Activated CD4-positive, alpha-beta T cell treated with anti-CD3 and anti-CD28 coated beads for 36 hours (primary cell): ENCODE measurements around the gene GMPPB. TPM values are rescaled to one million over a fixed set of nuclear protein-coding genes. Genes with fewer than 3 reads are reported as not detected.

Experiments
- ATAC-seq: fragments of 200-7000 bp; cut with Tn5 transposase; one replicate; pipeline ENCODE4 v1.10.0; 2021; ENCODE audit warnings: mild to moderate bottlenecking, moderate library complexity
- CTCF ChIA-PET: fragments of 350-600 bp; sonication (Branson Sonifier 250); formaldehyde crosslinking; loops from one replicate; lab custom pipeline; 2021; ENCODE audit warnings: antibody characterized with exemption; lab: Charles Lee
- POLR2A ChIA-PET: fragments of 350-600 bp; sonication (Branson Sonifier 250); formaldehyde crosslinking; loops from one replicate; lab custom pipeline; 2021; ENCODE audit warnings: antibody characterized with exemption, inconsistent platforms; lab: Charles Lee
- DNase-seq: peaks from one replicate; pipeline ENCODE4 v3.0.0-alpha.2; 2020
- H3K27ac Mint-ChIP-seq: one replicate; pipeline ENCODE4 v1.8.0; 2021; ENCODE audit warnings: mixed read lengths
- H3K27me3 Mint-ChIP-seq: one replicate; pipeline ENCODE4 v1.8.0; 2021; ENCODE audit warnings: mixed read lengths
- H3K36me3 Mint-ChIP-seq: one replicate; pipeline ENCODE4 v1.8.0; 2021; ENCODE audit warnings: low read depth, mixed read lengths
- H3K4me1 Mint-ChIP-seq: one replicate; pipeline ENCODE4 v1.8.0; 2021; ENCODE audit warnings: mixed read lengths
- H3K4me3 Mint-ChIP-seq: one replicate; pipeline ENCODE4 v1.8.0; 2021; ENCODE audit warnings: mild to moderate bottlenecking, moderate library complexity, mixed read lengths
- H3K9me3 Mint-ChIP-seq: one replicate; pipeline ENCODE4 v1.8.0; 2021; ENCODE audit warnings: low read depth, mixed read lengths
- intact Hi-C, 2 experiments: fragments of 100-400 bp; cut with DNase I in 1 of 2; cut with micrococcal nuclease in 1 of 2; formaldehyde crosslinking; loops; one replicate each; pipeline versions ENCODE4 v1.14.2 to v1.15.1; 2022 to 2024; cut with DNase I, micrococcal nuclease
- total RNA-seq, 2 experiments: library from RNA; stranded (reverse); gene quantifications; one replicate each; pipeline ENCODE4 v1.2.3, GENCODE V29; 2021

Gene GMPPB
- total RNA-seq, 2 experiments from 2014 or later = 21.0 to 32.1 TPM

DNA sequence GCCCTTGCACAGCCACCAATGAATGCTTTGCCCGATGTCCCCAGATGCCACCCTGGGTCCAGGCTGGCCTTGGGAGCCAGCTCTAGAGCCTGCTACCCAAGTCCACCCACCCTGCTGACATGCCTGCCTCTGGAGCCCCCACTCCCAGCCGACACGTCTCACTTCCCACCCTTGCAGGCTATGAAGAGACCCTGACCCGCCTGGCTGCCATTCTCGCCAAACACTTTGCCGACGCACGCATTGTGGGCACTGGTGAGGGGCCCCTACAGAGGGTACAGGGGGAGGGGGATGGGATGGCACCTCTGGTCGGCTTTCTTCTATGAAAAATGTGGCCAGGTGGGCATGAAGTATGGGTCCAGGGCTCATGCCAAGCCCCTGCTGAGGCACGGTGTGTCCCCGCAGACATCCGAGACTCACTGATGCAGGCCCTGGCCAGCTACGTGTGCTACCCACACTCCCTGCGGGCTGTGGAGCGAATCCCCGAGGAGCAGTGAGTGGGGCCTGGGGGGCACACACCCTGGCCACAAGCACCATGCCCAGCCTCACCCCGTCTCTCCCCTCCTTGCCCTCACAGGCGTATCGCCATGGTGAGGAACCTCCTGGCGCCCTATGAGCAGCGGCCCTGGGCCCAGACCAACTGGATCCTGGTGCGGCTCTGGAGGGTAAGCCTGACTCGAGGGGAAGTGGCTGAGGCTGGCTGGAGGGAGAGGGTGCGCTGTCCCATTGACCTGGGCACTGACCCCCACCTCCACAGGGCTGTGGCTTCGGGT is 10.2 kb downstream of the GMPPB start:
- intact Hi-C loops = no loop called here

DNA sequence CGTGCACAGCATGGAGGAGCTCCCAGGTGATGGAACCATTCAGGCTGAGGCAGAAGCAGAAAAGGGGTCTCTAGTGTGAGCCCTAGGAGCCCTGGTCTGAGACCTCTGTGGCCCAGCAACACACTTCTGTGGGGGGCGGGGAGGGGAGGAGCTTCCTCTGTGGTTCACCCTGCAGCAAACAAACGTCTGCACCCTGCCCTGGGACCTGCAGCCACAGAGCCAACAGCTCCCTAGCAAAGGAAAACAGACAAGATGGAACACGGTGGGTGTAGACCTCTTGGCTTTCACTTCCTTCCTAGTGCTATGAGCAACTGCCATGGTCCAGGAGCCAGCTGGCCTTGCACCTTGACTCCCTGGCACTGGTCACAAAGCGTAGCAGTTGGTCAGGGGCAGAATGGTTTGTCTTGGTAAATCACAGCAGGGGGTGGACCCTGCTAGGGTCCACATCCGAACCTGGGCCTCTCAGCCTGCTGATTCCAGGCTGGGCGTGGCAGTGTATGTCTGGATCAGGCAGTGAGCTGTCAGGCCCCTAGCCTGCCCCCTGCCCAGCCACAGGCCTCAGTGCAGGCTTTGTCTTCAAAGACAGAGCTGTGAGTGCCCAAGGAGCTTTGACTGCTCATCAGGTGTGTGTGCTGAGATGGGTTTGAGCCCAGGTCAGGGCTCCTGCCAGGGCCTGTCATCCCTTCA is 11.0 kb downstream of the GMPPB start:
- Mint-ChIP-seq H3K27ac (no peak overlapping the region), H3K27me3 (no peaks in the 10 kb centered on the region), H3K4me1 (no peaks in the 10 kb centered on the region), H3K36me3 (no peaks in the 10 kb centered on the region), H3K9me3 (no peaks in the 10 kb centered on the region), H3K4me3 (no peak overlapping the region)
- ATAC-seq = peak; percentile 35
- DNase-seq = no peak
- ChIA-PET POLR2A (no interaction called here), CTCF (interaction anchor here (0.6 to 1.2 kb wide), 3 partner anchors 8 to 173 kb away, joined by 3 to 5 read pairs (median 4); no protein-coding TSS in a partner anchor)
- intact Hi-C loops = no loop called here

More for the DNA sequence above, 10.2 kb downstream of the GMPPB start:
- Mint-ChIP-seq H3K36me3 (no peaks in the 10 kb centered on the region), H3K4me1 (peaks cover under 1% of the 10 kb centered on the region), H3K9me3 (no peaks in the 10 kb centered on the region), H3K27me3 (no peaks in the 10 kb centered on the region), H3K27ac (no peak overlapping the region), H3K4me3 (no peak overlapping the region)
- no peak for ATAC-seq
- POLR2A ChIA-PET = no interaction called here
- DNase-seq = no peak
- CTCF ChIA-PET = interaction anchor here (1.1 to 1.2 kb wide), 2 partner anchors 10 to 173 kb away, joined by 4 to 5 read pairs; no protein-coding TSS in a partner anchor

DNA sequence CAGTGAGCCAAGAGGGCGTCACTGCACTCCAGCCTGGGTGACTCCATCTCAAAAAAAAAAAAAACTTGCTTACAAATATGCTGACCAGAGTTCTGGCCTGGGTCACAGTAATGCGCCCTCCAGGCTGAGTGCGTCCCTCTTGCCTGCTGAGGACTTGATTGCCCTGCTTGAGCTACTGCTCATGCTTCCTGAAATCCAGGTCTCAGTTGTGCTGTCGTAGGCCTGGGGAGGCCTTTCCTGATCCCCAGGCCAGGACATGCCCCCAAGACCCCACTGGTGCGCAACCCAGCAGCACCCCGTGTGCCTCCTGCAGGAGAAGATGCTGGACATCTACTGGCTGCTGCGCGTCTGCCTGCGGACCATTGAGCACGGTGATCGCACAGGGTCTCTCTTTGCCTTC is 11.6 kb downstream of the GMPPB start:
- no peak overlapping the region for H3K4me3 Mint-ChIP-seq
- ChIA-PET POLR2A (no interaction called here), CTCF (interaction anchor here (0.6 to 1.2 kb wide), 2 partner anchors 9 to 172 kb away, joined by 3 to 5 read pairs; no protein-coding TSS in a partner anchor)
- H3K27ac Mint-ChIP-seq = no peak overlapping the region
- no peak for ATAC-seq
- H3K4me1 Mint-ChIP-seq = no peaks in the 10 kb centered on the region
- H3K27me3 Mint-ChIP-seq = no peaks in the 10 kb centered on the region
- H3K9me3 Mint-ChIP-seq = no peaks in the 10 kb centered on the region
- no peaks in the 10 kb centered on the region for H3K36me3 Mint-ChIP-seq
- intact Hi-C loops = no loop called here
- no peak for DNase-seq

DNA sequence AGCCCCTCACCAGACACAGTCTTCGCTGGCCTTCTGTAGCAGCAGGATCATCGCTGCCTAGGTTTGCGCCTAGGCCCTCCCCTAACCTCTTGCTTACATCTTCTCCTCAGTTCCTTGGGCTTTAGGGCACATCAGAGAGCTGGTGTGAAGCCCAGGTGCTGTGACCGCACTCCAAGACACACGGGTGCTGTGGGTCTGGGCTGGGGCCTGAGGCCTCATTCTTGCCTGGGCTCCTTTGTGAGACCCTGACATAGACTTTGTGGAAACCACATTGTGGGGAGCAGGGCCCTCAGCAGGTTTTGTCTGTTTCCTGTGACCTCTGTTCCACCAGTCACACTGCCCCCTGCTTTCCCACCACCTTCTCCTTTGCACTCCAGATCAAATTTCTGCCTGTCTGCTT is 12.3 kb downstream of the GMPPB start:
- H3K4me3 Mint-ChIP-seq = no peak overlapping the region
- ChIA-PET CTCF (interaction anchor here (0.6 to 0.8 kb wide), 2 partner anchors 26 to 617 kb away, joined by 3 read pairs; no protein-coding TSS in a partner anchor), POLR2A (no interaction called here)
- no peak for ATAC-seq
- intact Hi-C loops = no loop called here
- no peak overlapping the region for H3K27ac Mint-ChIP-seq
- no peaks in the 10 kb centered on the region for H3K4me1 Mint-ChIP-seq
- DNase-seq = no peak
- H3K9me3 Mint-ChIP-seq = no peaks in the 10 kb centered on the region
- no peaks in the 10 kb centered on the region for H3K36me3 Mint-ChIP-seq
- H3K27me3 Mint-ChIP-seq = no peaks in the 10 kb centered on the region

DNA sequence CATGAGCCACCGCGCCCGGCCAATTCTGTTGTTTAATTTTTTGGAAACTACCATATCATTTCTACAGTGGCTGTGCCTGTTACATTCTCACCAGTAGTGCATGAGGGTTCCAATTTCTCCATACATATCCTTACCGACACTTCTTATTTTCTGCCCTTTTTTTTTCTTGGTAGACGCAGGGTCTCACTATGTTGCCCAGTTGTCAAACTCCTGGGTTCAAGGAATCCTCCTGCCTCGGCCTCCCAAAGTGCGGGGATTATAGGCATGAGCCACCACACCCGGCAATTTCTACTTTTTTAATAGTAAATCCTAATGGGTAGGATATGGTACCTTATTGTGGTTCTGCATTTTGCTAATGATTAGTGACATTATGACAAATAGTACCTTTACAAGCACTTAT is 13.9 kb downstream of the GMPPB start:
- POLR2A ChIA-PET = no interaction called here
- H3K27ac Mint-ChIP-seq = no peak overlapping the region
- intact Hi-C loops = no loop called here
- CTCF ChIA-PET = interaction anchor here (0.7 kb wide), 1 partner anchor 50 kb away, joined by 3 read pairs; no protein-coding TSS in a partner anchor
- H3K27me3 Mint-ChIP-seq = no peaks in the 10 kb centered on the region
- ATAC-seq (no peak), DNase-seq (no peak)
- no peaks in the 10 kb centered on the region for H3K9me3 Mint-ChIP-seq
- H3K4me1 Mint-ChIP-seq = no peaks in the 10 kb centered on the region
- no peaks in the 10 kb centered on the region for H3K36me3 Mint-ChIP-seq
- H3K4me3 Mint-ChIP-seq = no peak overlapping the region

DNA sequence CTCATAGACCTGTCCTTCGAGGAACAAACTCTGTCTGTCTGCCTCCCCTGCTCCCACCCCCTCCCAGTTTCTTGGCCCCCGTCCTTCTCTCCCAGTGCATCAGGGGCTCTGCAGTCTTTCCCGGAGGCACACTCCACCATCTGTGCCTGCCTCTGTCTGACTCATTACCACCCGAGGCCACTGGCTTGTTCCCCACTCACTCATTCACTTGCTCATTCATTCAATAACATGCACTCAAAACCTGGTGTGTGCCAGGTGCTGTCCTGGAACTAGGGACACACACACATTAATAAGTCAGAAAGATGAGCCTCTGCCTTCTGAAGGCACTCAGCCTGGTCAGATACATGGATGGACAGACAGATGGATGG is 16.7 kb downstream of the GMPPB start:
- no peaks in the 10 kb centered on the region for H3K27me3 Mint-ChIP-seq
- no peak for DNase-seq
- H3K4me1 Mint-ChIP-seq = no peaks in the 10 kb centered on the region
- no peak for ATAC-seq
- CTCF ChIA-PET = interaction anchor here (1.0 kb wide), 1 partner anchor 95 kb away, joined by 3 read pairs; no protein-coding TSS in a partner anchor
- no peaks in the 10 kb centered on the region for H3K9me3 Mint-ChIP-seq
- H3K27ac Mint-ChIP-seq = no peak overlapping the region
- POLR2A ChIA-PET = no interaction called here
- intact Hi-C loops = no loop called here
- peaks cover 4% of the 10 kb centered on the region for H3K36me3 Mint-ChIP-seq
- H3K4me3 Mint-ChIP-seq = no peak overlapping the region

DNA sequence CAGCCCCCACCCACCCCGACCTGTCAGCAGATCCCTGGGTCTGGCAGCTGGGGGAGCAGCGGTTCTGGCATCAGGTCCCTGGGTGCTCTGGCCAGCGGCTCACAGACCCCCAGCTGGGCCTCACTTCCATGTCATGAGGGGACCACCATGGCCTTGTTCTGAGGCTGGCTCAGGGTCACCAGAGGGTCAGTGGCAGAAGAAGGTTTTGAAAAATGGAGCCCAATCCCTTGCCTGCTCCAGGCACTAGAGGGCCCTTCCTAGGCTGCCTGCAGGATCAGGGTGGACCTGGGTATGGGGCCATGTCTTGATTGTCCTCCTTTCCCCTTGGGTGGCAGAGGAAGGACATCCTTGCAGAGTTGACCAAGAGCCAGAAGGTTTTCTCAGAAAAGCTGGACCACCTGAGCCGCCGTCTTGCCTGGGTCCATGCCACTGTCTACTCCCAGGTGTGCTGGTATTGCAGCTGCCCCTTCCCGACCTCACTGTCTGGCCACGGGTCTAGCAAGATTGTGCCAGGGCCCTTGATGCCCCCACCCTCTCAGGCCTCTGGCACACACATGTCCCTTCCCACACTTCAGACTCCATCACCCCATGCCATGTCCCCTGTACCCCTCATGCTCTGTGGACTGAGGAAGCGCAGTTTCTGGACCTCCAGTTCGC is 17.2 kb downstream of the GMPPB start:
- no peaks in the 10 kb centered on the region for H3K27me3 Mint-ChIP-seq
- POLR2A ChIA-PET = no interaction called here
- CTCF ChIA-PET = interaction anchor here (0.6 kb wide), 1 partner anchor 177 kb away, joined by 3 read pairs; no protein-coding TSS in a partner anchor
- DNase-seq (no peak), ATAC-seq (no peak)
- no peaks in the 10 kb centered on the region for H3K4me1 Mint-ChIP-seq
- no peak overlapping the region for H3K4me3 Mint-ChIP-seq
- H3K27ac Mint-ChIP-seq = no peak overlapping the region
- intact Hi-C loops = no loop called here
- no peaks in the 10 kb centered on the region for H3K9me3 Mint-ChIP-seq
- peaks cover 4% of the 10 kb centered on the region for H3K36me3 Mint-ChIP-seq

DNA sequence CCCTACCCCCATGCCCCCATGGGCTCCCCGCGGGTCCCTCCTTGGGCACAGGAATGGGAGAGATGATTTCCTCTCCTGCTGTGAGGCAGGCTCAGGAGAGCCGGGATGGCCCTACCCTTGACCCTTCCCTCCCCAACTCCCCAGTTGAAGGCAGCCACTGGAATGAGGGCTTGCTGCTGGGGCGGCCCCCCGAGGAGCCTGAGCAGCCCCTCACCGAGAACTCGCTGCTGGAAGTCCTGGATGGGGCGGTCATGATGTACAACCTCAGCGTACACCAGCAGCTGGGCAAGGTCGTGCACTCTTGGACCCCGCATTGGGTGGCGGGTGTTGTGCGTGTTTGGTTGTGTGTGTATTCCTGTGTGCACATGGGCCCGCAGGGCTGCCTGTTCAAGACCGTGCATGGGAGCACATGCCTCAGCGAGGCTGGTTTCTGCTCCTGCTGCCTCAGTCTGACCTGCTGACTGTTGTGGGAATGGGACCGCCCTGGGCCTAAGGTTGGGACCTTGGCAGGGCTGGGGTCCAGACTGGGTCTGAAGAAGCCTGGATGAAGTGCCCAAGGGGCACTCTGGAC is 18.3 kb downstream of the GMPPB start:
- intact Hi-C loops = no loop called here
- H3K4me1 Mint-ChIP-seq = no peaks in the 10 kb centered on the region
- DNase-seq = no peak
- no peak overlapping the region for H3K4me3 Mint-ChIP-seq
- no peak for ATAC-seq
- no peaks in the 10 kb centered on the region for H3K9me3 Mint-ChIP-seq
- no peak overlapping the region for H3K27ac Mint-ChIP-seq
- ChIA-PET POLR2A (no interaction called here), CTCF (no interaction called here)
- H3K36me3 Mint-ChIP-seq = peaks cover 6% of the 10 kb centered on the region
- H3K27me3 Mint-ChIP-seq = no peaks in the 10 kb centered on the region

DNA sequence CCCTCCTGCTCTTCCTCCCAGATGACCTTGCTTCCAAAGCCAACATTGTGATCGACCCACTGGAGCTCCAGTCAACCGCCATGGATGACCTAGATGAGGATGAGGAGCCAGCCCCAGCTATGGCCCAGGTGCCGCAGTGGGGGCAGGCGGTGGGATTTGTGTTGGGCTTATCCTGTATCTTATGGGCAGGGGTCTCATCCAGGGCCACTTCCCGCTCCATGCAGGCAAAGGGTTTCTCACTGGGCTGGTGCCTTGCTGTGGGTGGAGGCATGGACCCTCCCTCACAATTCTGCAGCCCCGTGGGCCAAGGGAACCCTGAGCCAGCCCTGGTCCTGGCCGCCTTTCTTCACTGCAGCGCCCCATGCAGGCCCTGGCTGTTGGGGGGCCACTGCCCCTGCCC is 19.1 kb downstream of the GMPPB start:
- intact Hi-C loops = loop anchor here in 1 of 2 experiments (5.0 kb wide), 1 partner anchor 203 kb away; no protein-coding TSS in a partner anchor
- H3K4me1 Mint-ChIP-seq = no peaks in the 10 kb centered on the region
- H3K4me3 Mint-ChIP-seq = no peak overlapping the region
- ATAC-seq (no peak), DNase-seq (no peak)
- H3K27ac Mint-ChIP-seq = no peak overlapping the region
- H3K27me3 Mint-ChIP-seq = no peaks in the 10 kb centered on the region
- ChIA-PET POLR2A (no interaction called here), CTCF (interaction anchor here (0.6 to 0.8 kb wide), 2 partner anchors 100 to 184 kb away, joined by 3 read pairs; no protein-coding TSS in a partner anchor)
- no peaks in the 10 kb centered on the region for H3K9me3 Mint-ChIP-seq
- peaks cover 6% of the 10 kb centered on the region for H3K36me3 Mint-ChIP-seq

DNA sequence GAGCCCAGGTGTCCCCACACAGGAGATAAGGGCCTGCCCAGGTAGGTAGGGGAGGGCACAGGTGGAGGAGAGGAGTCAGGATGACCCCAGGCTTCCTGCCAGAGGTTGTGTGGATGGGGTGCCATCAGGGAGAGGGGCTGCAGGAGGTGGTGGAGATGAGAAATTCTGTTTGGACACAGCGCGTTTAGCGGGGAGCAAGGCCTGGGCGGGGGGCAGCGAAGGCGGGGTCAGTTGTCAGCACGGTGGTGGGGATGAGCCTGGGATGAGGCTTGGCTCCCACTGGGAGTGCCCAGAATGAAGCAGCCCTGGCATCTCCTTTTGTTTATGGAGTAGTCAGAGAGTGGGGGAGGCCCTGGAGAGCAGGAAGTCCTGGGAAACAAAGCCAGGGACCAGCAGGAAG is 19.8 kb downstream of the GMPPB start:
- no peak overlapping the region for H3K27ac Mint-ChIP-seq
- intact Hi-C loops = loop anchor here (1.0 to 5.0 kb wide), 2 partner anchors 135 to 203 kb away; no protein-coding TSS in a partner anchor

More for the DNA sequence above, 19.8 kb downstream of the GMPPB start:
- Mint-ChIP-seq H3K4me3 (no peak overlapping the region), H3K9me3 (no peaks in the 10 kb centered on the region), H3K4me1 (no peaks in the 10 kb centered on the region), H3K27me3 (no peaks in the 10 kb centered on the region), H3K36me3 (peaks cover 6% of the 10 kb centered on the region)
- ATAC-seq = no peak
- POLR2A ChIA-PET = no interaction called here
- DNase-seq = no peak
- CTCF ChIA-PET = interaction anchor here (0.5 to 0.8 kb wide), 4 partner anchors 15 to 349 kb away, joined by 3 read pairs; no protein-coding TSS in a partner anchor
